Kidney (tissue), 14 donors: Measurements from ENCODE around the gene LAMTOR4. TPM values are rescaled to one million over a fixed set of nuclear protein-coding genes. Genes with fewer than 3 reads are reported as not detected.

Experiments
- DNase-seq, 5 donors: peaks; one replicate each; pipeline ENCODE4 v3.0.0-alpha.2; 2013 to 2020
- FAIRE-seq: peaks from 2 replicates; lab custom pipeline; 2012; peaks lifted over from hg19 to GRCh38; lab: Jason Lieb, UNC
- H3K27ac ChIP-seq, 2 donors: one replicate each; pipeline ENCODE4 v1.7.0; 2013; ENCODE audit warnings: low read depth in 2 of 2, low read length in 2 of 2, inconsistent platforms in 1 of 2
- H3K27me3 ChIP-seq: one replicate; pipeline ENCODE4 v1.7.1; 2013; ENCODE audit warnings: low read length, inconsistent platforms; ENCODE audit not compliant: control insufficient read depth, insufficient read depth
- H3K36me3 ChIP-seq, 3 donors: one replicate each; pipeline versions ENCODE4 v1.7.0 to v1.7.1; 2013; ENCODE audit warnings: low read length in 3 of 3, control low read depth in 1 of 3, inconsistent platforms in 1 of 3; ENCODE audit not compliant: insufficient read depth in 3 of 3, control insufficient read depth in 2 of 3
- H3K4me1 ChIP-seq, 3 donors: one replicate each; pipeline versions ENCODE4 v1.7.0 to v1.7.1; 2013; ENCODE audit warnings: low read length in 3 of 3, inconsistent platforms in 1 of 3, low read depth in 1 of 3; ENCODE audit not compliant: control insufficient read depth in 2 of 3, insufficient read depth in 2 of 3
- H3K4me3 ChIP-seq, 3 donors: one replicate each; pipeline versions ENCODE4 v1.7.0 to v1.8.1; 2013; ENCODE audit warnings: low read length in 3 of 3, control low read depth in 1 of 3, inconsistent platforms in 1 of 3
- H3K9ac ChIP-seq, 3 donors: one replicate each; pipeline versions ENCODE4 v1.7.0 to v1.7.1; 2013; ENCODE audit warnings: low read length in 3 of 3, control low read depth in 1 of 3, inconsistent platforms in 1 of 3
- H3K9me3 ChIP-seq, 3 donors: one replicate each; pipeline versions ENCODE4 v1.7.0 to v1.7.1; 2013; ENCODE audit warnings: low read length in 3 of 3, control low read depth in 1 of 3, inconsistent platforms in 1 of 3; ENCODE audit not compliant: control insufficient read depth in 2 of 3, insufficient read depth in 1 of 3
- intact Hi-C: fragments of 100-400 bp; cut with DNase I; formaldehyde crosslinking; loops from one replicate; pipeline ENCODE4 v1.11.1; 2022
- polyA plus RNA-seq: library from polyadenylated mRNA; stranded (reverse); fragments of 350-450 nt; fragmentation: Illumina TruSeq; extraction: RNeasy Lipid Tissue Mini Kit (QIAGEN cat#74804); gene quantifications from one replicate; pipeline ENCODE4 v1.2.3, GENCODE V29; 2014; ENCODE audit warnings: low read depth, low replicate concordance; ENCODE audit not compliant: insufficient read depth
- total RNA-seq: library from RNA; stranded (reverse); fragmentation: NEBNext Ultra II Directional; extraction: Animal tissue kit (Norgen Biotek cat#: 25700); gene quantifications from one replicate; pipeline ENCODE4 v1.2.1, GENCODE V29; 2021
- TF ChIP-seq, protein P1 (sequence below): IDR thresholded peaks from 3 replicates; pipeline ENCODE4 v1.5.1; 2012; ENCODE audit warnings: mild to moderate bottlenecking, moderate library complexity, borderline replicate concordance; ENCODE audit not compliant: insufficient read depth; ENCODE audit errors: extremely low read depth
- donor health status: control.
- donor health status: control.
- donor health status: control.
- donor health status: control.
- donor health status: control.
- donor health status: DM: yes; HTN: yes; CAD: no.
- donor health status: Normal renal cell carcinoma (clear cell type).

LAMTOR4 gene
- total and polyA plus RNA-seq, 2 donors from 2014 or later: 122 to 470 TPM

DNA sequence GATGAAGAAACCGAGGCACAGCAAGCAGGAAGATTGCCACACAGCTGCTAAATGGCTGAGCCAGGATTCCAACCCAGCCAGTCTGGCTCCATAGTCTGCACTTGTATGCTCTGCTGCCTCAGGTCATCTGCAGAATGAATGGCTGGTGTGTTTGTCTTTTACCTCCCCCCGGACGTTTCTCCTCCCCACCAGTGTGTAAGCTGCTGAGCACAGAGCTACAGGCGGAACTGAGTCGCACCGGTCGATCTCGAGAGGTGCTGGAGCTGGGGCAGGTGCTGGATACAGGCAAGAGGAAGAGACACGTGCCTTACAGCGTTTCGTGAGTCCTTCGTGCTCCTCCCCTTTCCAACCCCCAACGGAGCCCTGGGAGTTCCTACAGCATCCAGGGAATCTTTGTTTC lies 26.7 kb upstream of the LAMTOR4 start:
- H3K9ac ChIP-seq: no peak overlapping the region
- H3K4me1 ChIP-seq: peaks cover 0 to 16% (median 16%) of the 10 kb centered on the region in 3 donors
- TF ChIP-seq, protein P1, sequence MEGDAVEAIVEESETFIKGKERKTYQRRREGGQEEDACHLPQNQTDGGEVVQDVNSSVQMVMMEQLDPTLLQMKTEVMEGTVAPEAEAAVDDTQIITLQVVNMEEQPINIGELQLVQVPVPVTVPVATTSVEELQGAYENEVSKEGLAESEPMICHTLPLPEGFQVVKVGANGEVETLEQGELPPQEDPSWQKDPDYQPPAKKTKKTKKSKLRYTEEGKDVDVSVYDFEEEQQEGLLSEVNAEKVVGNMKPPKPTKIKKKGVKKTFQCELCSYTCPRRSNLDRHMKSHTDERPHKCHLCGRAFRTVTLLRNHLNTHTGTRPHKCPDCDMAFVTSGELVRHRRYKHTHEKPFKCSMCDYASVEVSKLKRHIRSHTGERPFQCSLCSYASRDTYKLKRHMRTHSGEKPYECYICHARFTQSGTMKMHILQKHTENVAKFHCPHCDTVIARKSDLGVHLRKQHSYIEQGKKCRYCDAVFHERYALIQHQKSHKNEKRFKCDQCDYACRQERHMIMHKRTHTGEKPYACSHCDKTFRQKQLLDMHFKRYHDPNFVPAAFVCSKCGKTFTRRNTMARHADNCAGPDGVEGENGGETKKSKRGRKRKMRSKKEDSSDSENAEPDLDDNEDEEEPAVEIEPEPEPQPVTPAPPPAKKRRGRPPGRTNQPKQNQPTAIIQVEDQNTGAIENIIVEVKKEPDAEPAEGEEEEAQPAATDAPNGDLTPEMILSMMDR: no peak
- FAIRE-seq: no peak
- H3K36me3 ChIP-seq: no peaks in the 10 kb centered on the region
- intact Hi-C loops: no loop called here
- no peak overlapping the region for H3K27ac ChIP-seq
- peak in 1 of 5 donors; percentile 47 for DNase-seq
- H3K27me3 ChIP-seq: no peaks in the 10 kb centered on the region
- no peaks in the 10 kb centered on the region for H3K9me3 ChIP-seq
- H3K4me3 ChIP-seq: no peak overlapping the region

- H3K4me1 ChIP-seq: peaks cover 0 to 16% (median 16%) of the 10 kb centered on the region in 3 donors
- intact Hi-C loops: no loop called here
- H3K4me3 ChIP-seq: no peak overlapping the region
- H3K36me3 ChIP-seq: no peaks in the 10 kb centered on the region
- H3K27ac ChIP-seq: no peak overlapping the region
- FAIRE-seq (no peak), DNase-seq (no peak)
- no peaks in the 10 kb centered on the region for H3K9me3 ChIP-seq
- H3K9ac ChIP-seq: no peak overlapping the region
- TF ChIP-seq, protein P1: no peak
- H3K27me3 ChIP-seq: no peaks in the 10 kb centered on the region
Measured at GRCh38 chr7:100122568-100122967, 26.1 kb upstream of the LAMTOR4 start.

DNA sequence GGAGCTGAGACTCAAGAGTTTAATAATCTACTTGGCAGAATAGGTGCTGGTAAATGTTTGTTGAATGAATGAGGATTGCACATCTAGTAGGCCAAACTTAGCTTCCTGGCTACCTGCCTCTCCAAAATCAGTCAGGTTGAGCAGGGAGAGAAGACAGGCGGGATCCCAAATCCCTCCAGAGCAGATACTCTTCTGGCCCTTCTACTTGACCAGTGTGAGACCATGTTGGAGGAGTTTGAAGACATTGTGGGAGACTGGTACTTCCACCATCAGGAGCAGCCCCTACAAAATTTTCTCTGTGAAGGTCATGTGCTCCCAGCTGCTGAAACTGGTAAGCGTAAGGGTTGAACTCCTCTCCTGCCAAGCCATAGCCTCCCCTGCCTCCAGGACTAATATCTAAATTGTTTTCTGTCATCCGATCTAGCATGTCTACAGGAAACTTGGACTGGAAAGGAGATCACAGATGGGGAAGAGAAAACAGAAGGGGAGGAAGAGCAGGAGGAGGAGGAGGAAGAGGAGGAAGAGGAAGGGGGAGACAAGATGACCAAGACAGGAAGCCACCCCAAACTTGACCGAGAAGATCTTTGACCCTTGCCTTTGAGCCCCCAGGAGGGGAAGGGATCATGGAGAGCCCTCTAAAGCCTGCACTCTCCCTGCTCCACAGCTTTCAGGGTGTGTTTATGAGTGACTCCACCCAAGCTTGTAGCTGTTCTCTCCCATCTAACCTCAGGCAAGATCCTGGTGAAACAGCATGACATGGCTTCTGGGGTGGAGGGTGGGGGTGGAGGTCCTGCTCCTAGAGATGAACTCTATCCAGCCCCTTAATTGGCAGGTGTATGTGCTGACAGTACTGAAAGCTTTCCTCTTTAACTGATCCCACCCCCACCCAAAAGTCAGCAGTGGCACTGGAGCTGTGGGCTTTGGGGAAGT lies 24.2 kb upstream of the LAMTOR4 start:
- TF ChIP-seq, protein P1: no peak
- FAIRE-seq (no peak), DNase-seq (peak in 1 of 5 donors; percentile 45)
- intact Hi-C loops: no loop called here
- Histone ChIP-seq H3K4me1 (peaks cover 0 to 19% (median 15%) of the 10 kb centered on the region in 3 donors), H3K9ac (no peak overlapping the region), H3K27ac (no peak overlapping the region), H3K9me3 (no peaks in the 10 kb centered on the region), H3K36me3 (no peaks in the 10 kb centered on the region), H3K4me3 (no peak overlapping the region), H3K27me3 (no peaks in the 10 kb centered on the region)
